Adrenal gland (tissue), 5 donors: ENCODE measurements around the gene TFEB.

ENCODE experiments used
- POLR2A ChIP-seq, 2 donors: fragments of 450-650 bp; IDR thresholded peaks; one replicate each; pipeline ENCODE4 v1.6.1; 2017; ENCODE audit warnings: antibody characterized with exemption in 2 of 2, mild to moderate bottlenecking in 2 of 2, moderate library complexity in 1 of 2
- TF ChIP-seq, protein P1 (sequence below), 6 experiments: fragments of 450-650 bp in 4 of 6; fragments of 200-600 bp in 2 of 6; sonication (generic) in 1 of 6; IDR thresholded peaks; 1 replicate in 5 of 6; 2 replicates in 1 of 6; pipeline versions ENCODE4 v1.5.1 to v1.8.0; 2016 to 2021; ENCODE audit warnings: antibody characterized with exemption in 6 of 6, mild to moderate bottlenecking in 2 of 6, moderate library complexity in 1 of 6
- donor health status: DM: no; HTN: no; CAD: no.

DNA sequence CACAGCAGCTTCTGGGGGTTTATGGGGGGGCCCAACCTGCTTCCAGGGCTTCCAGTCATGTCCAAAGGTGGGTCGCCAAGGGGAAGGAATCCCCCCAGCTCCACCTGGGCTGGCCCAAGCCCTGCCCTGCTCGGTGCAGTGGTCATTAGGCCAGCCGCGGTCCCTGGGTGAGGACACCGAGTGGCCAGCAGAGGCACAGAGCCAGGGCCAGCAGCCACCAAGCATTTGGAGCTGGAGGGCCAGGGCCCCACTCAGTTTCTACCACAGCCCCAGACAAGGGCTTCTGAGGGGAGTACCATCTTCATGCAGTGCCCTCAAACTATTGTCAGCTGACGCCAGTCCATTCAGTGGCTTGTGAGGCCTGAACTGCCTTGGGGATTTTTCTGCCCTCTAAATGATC lies 39.6 kb downstream of the TFEB start:
- TF ChIP-seq POLR2A (IDR thresholded peaks at IDR 0.05), result no peak
- TF ChIP-seq, protein P1, sequence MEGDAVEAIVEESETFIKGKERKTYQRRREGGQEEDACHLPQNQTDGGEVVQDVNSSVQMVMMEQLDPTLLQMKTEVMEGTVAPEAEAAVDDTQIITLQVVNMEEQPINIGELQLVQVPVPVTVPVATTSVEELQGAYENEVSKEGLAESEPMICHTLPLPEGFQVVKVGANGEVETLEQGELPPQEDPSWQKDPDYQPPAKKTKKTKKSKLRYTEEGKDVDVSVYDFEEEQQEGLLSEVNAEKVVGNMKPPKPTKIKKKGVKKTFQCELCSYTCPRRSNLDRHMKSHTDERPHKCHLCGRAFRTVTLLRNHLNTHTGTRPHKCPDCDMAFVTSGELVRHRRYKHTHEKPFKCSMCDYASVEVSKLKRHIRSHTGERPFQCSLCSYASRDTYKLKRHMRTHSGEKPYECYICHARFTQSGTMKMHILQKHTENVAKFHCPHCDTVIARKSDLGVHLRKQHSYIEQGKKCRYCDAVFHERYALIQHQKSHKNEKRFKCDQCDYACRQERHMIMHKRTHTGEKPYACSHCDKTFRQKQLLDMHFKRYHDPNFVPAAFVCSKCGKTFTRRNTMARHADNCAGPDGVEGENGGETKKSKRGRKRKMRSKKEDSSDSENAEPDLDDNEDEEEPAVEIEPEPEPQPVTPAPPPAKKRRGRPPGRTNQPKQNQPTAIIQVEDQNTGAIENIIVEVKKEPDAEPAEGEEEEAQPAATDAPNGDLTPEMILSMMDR (IDR thresholded peaks at IDR 0.05), result no peak
